PFSK-1 (cell line): ENCODE results near the gene DTX4.

Experiments used
- POLR2AphosphoS5 ChIP-seq: IDR thresholded peaks from 2 replicates; pipeline ENCODE4 v1.6.1; 2012; ENCODE audit warnings: low read depth, mild to moderate bottlenecking, control low read depth, low read length, moderate library complexity
- SIN3A ChIP-seq: IDR thresholded peaks from 2 replicates; pipeline ENCODE4 v1.6.1; 2012; ENCODE audit warnings: mild to moderate bottlenecking, low read length, moderate library complexity, borderline replicate concordance; ENCODE audit not compliant: insufficient read depth
- TAF1 ChIP-seq: IDR thresholded peaks from 2 replicates; pipeline ENCODE4 v1.6.1; 2012; ENCODE audit warnings: low read length, control low read depth, borderline replicate concordance; ENCODE audit not compliant: insufficient read depth
- TF ChIP-seq, protein P1 (sequence below), 2 experiments: IDR thresholded peaks; 2 replicates each; pipeline versions ENCODE4 v1.6.1 to v1.8.0; 2011 to 2012; ENCODE audit warnings: low read depth in 2 of 2, low read length in 2 of 2, control low read depth in 1 of 2, inconsistent platforms in 1 of 2, mild to moderate bottlenecking in 1 of 2, moderate library complexity in 1 of 2; ENCODE audit not compliant: insufficient read depth in 1 of 2

DNA sequence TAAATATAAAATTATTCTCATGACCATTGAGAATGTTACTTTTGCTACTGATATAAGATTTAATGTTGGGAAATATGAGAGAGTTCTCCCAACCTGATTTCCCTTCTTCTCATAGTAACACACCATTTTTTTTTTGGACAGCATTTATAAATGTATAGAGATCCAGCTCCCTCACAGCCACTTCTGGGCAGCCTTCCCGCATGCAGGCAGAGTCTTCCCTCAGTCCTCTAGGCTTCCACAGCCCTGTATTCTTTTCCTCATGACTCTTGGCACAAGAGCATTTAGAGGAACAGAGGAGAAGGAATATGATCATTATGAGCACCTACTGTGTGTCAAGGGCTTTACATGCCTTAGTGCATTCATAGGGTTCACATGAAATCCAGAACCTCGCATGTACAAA, 9.0 kb downstream of the DTX4 start:
- TF ChIP-seq TAF1 (no peak), POLR2AphosphoS5 (no peak), SIN3A (no peak)
- TF ChIP-seq, protein P1, sequence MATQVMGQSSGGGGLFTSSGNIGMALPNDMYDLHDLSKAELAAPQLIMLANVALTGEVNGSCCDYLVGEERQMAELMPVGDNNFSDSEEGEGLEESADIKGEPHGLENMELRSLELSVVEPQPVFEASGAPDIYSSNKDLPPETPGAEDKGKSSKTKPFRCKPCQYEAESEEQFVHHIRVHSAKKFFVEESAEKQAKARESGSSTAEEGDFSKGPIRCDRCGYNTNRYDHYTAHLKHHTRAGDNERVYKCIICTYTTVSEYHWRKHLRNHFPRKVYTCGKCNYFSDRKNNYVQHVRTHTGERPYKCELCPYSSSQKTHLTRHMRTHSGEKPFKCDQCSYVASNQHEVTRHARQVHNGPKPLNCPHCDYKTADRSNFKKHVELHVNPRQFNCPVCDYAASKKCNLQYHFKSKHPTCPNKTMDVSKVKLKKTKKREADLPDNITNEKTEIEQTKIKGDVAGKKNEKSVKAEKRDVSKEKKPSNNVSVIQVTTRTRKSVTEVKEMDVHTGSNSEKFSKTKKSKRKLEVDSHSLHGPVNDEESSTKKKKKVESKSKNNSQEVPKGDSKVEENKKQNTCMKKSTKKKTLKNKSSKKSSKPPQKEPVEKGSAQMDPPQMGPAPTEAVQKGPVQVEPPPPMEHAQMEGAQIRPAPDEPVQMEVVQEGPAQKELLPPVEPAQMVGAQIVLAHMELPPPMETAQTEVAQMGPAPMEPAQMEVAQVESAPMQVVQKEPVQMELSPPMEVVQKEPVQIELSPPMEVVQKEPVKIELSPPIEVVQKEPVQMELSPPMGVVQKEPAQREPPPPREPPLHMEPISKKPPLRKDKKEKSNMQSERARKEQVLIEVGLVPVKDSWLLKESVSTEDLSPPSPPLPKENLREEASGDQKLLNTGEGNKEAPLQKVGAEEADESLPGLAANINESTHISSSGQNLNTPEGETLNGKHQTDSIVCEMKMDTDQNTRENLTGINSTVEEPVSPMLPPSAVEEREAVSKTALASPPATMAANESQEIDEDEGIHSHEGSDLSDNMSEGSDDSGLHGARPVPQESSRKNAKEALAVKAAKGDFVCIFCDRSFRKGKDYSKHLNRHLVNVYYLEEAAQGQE (IDR thresholded peaks at IDR 0.05; ENCODE audit: insufficient read depth in 1 of 2, low read depth in 2 of 2, low read length in 2 of 2) = no peak
